ENCODE data around the gene CCDC127. TPM values are rescaled to one million over a fixed set of nuclear protein-coding genes. Genes with fewer than 3 reads are reported as not detected.
"Not testable (repeated sequence)": the region's sequence is repeated elsewhere in the genome, so short reads cannot be mapped to it uniquely, and the experiment has no call there.

The CCDC127 gene
- total RNA-seq, 1 donor from 2014 or later = 7.0 TPM

GRCh38 chr5:199197-199949, 18.6 kb downstream of the CCDC127 start:
- peaks cover 32% of the 10 kb centered on the region for H4K20me1 ChIP-seq (ENCODE audit: low read depth)
- no peak for DNase-seq (ENCODE audit: low spot score)
- H3K36me3 ChIP-seq = no peaks in the 10 kb centered on the region
- H3K4me3 ChIP-seq = no peak overlapping the region
- no peak overlapping the region for H2AFZ ChIP-seq (replicated peaks)
- peaks cover 3% of the 10 kb centered on the region for H3F3A ChIP-seq (ENCODE audit: low read depth)
- Mint-ChIP-seq H3K36me3 (peaks cover 6% of the 10 kb centered on the region), H3K9me3 (no peaks in the 10 kb centered on the region), H3K4me3 (no peak overlapping the region), H3K27ac (no peak overlapping the region), H3K27me3 (ENCODE audit: insufficient read depth, low read depth) (peaks cover 9% of the 10 kb centered on the region), H3K4me1 (peaks cover 33% of the 10 kb centered on the region)
- no peaks in the 10 kb centered on the region for H3K27me3 ChIP-seq
- H3K9me3 ChIP-seq (ENCODE audit: low read depth) = no peaks in the 10 kb centered on the region
- no peak overlapping the region for H3K9ac ChIP-seq
- no peak overlapping the region for H3K4me2 ChIP-seq
- H3K4me1 ChIP-seq = peaks cover 19% of the 10 kb centered on the region
- no peak overlapping the region for H3K27ac ChIP-seq
- peaks cover 10% of the 10 kb centered on the region for H3K79me2 ChIP-seq (ENCODE audit: low read depth)
- no peak for TF ChIP-seq CTCF (IDR thresholded peaks at IDR 0.05)
- TF ChIP-seq EZH2 (IDR thresholded peaks at IDR 0.05) = no peak
- no peak for TF ChIP-seq EZH2phosphoT487 (IDR thresholded peaks at IDR 0.05)

GRCh38 chr5:198516-199196, 19.3 kb downstream of the CCDC127 start:
- DNase-seq (ENCODE audit: low spot score) = no peak
- no peaks in the 10 kb centered on the region for H3K36me3 ChIP-seq
- peak overlapping the region; percentile 42 for H3K27ac Mint-ChIP-seq

GRCh38 chr5:197892-198489, 20.0 kb downstream of the CCDC127 start:
- H3K36me3 ChIP-seq = no peaks in the 10 kb centered on the region
- peaks cover 19% of the 10 kb centered on the region for H3K4me1 ChIP-seq
- H4K20me1 ChIP-seq (ENCODE audit: low read depth) = peaks cover 32% of the 10 kb centered on the region
- no peak overlapping the region for H3K4me3 ChIP-seq
- no peak overlapping the region for H3K27ac ChIP-seq
- H3K9ac ChIP-seq = no peak overlapping the region
- peaks cover 33% of the 10 kb centered on the region for H3K4me1 Mint-ChIP-seq
- H3K27me3 ChIP-seq = no peaks in the 10 kb centered on the region
- no peak overlapping the region for H3K4me3 Mint-ChIP-seq
- no peak overlapping the region for H3K27ac Mint-ChIP-seq
- TF ChIP-seq EZH2 (IDR thresholded peaks at IDR 0.05) (no peak), CTCF (IDR thresholded peaks at IDR 0.05) (no peak), EZH2phosphoT487 (IDR thresholded peaks at IDR 0.05) (no peak)
- H2AFZ ChIP-seq (replicated peaks) = no peak overlapping the region
- peaks cover 10% of the 10 kb centered on the region for H3K79me2 ChIP-seq (ENCODE audit: low read depth)
- no peak overlapping the region for H3K4me2 ChIP-seq
- H3F3A ChIP-seq (ENCODE audit: low read depth) = peaks cover 3% of the 10 kb centered on the region
- no peaks in the 10 kb centered on the region for H3K9me3 Mint-ChIP-seq
- peaks cover 6% of the 10 kb centered on the region for H3K27me3 Mint-ChIP-seq (ENCODE audit: insufficient read depth, low read depth)
- H3K36me3 Mint-ChIP-seq = peaks cover 2% of the 10 kb centered on the region
- H3K9me3 ChIP-seq (ENCODE audit: low read depth) = no peaks in the 10 kb centered on the region
- no peak for DNase-seq (ENCODE audit: low spot score)

More at GRCh38 chr5:198516-199196, 19.3 kb downstream of the CCDC127 start:
- Histone ChIP-seq H3K27ac (no peak overlapping the region), H3K9ac (no peak overlapping the region), H3K4me2 (no peak overlapping the region), H3F3A (ENCODE audit: low read depth) (peaks cover 3% of the 10 kb centered on the region), H2AFZ (replicated peaks) (no peak overlapping the region), H3K4me1 (peaks cover 19% of the 10 kb centered on the region), H3K4me3 (no peak overlapping the region), H3K79me2 (ENCODE audit: low read depth) (peaks cover 10% of the 10 kb centered on the region), H4K20me1 (ENCODE audit: low read depth) (peaks cover 32% of the 10 kb centered on the region), H3K9me3 (ENCODE audit: low read depth) (no peaks in the 10 kb centered on the region), H3K27me3 (no peaks in the 10 kb centered on the region)
- Mint-ChIP-seq H3K27me3 (ENCODE audit: insufficient read depth, low read depth) (peaks cover 9% of the 10 kb centered on the region), H3K9me3 (no peaks in the 10 kb centered on the region), H3K4me3 (no peak overlapping the region), H3K36me3 (peaks cover 3% of the 10 kb centered on the region), H3K4me1 (peaks cover 33% of the 10 kb centered on the region)
- no peak for TF ChIP-seq EZH2phosphoT487 (IDR thresholded peaks at IDR 0.05)
- no peak for TF ChIP-seq CTCF (IDR thresholded peaks at IDR 0.05)
- no peak for TF ChIP-seq EZH2 (IDR thresholded peaks at IDR 0.05)

GRCh38 chr5:197031-197430, 20.9 kb downstream of the CCDC127 start:
- peaks cover 19% of the 10 kb centered on the region for H3K4me1 ChIP-seq
- not testable (repeated sequence) for H3K4me3 Mint-ChIP-seq; H3K9me3 ChIP-seq (ENCODE audit: low read depth); H3K36me3 Mint-ChIP-seq; H3K4me3 ChIP-seq; H2AFZ ChIP-seq (replicated peaks); H3K9ac ChIP-seq; H3K36me3 ChIP-seq; DNase-seq (ENCODE audit: low spot score); H3F3A ChIP-seq (ENCODE audit: low read depth); H3K9me3 Mint-ChIP-seq; H3K27me3 Mint-ChIP-seq (ENCODE audit: insufficient read depth, low read depth); H3K4me2 ChIP-seq; H3K27ac ChIP-seq; H3K27me3 ChIP-seq
- H4K20me1 ChIP-seq (ENCODE audit: low read depth) = peaks cover 28% of the 10 kb centered on the region
- Mint-ChIP-seq H3K27ac (peak overlapping the region; percentile 12), H3K4me1 (peaks cover 28% of the 10 kb centered on the region)
- H3K79me2 ChIP-seq (ENCODE audit: low read depth) = peaks cover 10% of the 10 kb centered on the region
